GM21737 (cell line): Measurements from ENCODE around the gene SIM2.

Experiments used
- ATAC-seq: cut with Tn5 transposase; IDR thresholded peaks from one replicate; pipeline ENCODE4 v1.9.1; 2021; ENCODE audit warnings: mild to moderate bottlenecking, moderate library complexity; ENCODE audit not compliant: unreplicated experiment

Gene SIM2

GRCh38 chr21:36709868-36710728, 11.2 kb downstream of the SIM2 start:
- no peak for ATAC-seq

- ATAC-seq: no peak
These were observed 11.8 kb downstream of the SIM2 start for GRCh38 chr21:36710729-36711048.

- no peak for ATAC-seq
These were observed 14.8 kb downstream of the SIM2 start for GRCh38 chr21:36713746-36714145.

- ATAC-seq: no peak
These were observed 17.5 kb downstream of the SIM2 start for GRCh38 chr21:36716387-36716786.

GRCh38 chr21:36716836-36717235, 17.9 kb downstream of the SIM2 start:
- no peak for ATAC-seq

- no peak for ATAC-seq
These were observed 19.1 kb downstream of the SIM2 start for GRCh38 chr21:36717976-36718375.

GRCh38 chr21:36718951-36719501, 20.1 kb downstream of the SIM2 start:
- ATAC-seq: no peak

GRCh38 chr21:36719614-36720013, 20.7 kb downstream of the SIM2 start:
- no peak for ATAC-seq

GRCh38 chr21:36721817-36722216, 22.9 kb downstream of the SIM2 start:
- no peak for ATAC-seq

GRCh38 chr21:36722370-36723368, 23.8 kb downstream of the SIM2 start:
- no peak for ATAC-seq

GRCh38 chr21:36723371-36723881, 24.5 kb downstream of the SIM2 start:
- ATAC-seq: no peak

GRCh38 chr21:36724660-36725059, 25.7 kb downstream of the SIM2 start:
- ATAC-seq: no peak

GRCh38 chr21:36725793-36726386, 27.0 kb downstream of the SIM2 start:
- ATAC-seq: no peak

- ATAC-seq: no peak
These were observed 29.0 kb downstream of the SIM2 start for GRCh38 chr21:36727866-36728265.

GRCh38 chr21:36728371-36729111, 29.6 kb downstream of the SIM2 start:
- no peak for ATAC-seq

GRCh38 chr21:36729310-36729970, 30.5 kb downstream of the SIM2 start:
- no peak for ATAC-seq

- no peak for ATAC-seq
These were observed 31.7 kb downstream of the SIM2 start for GRCh38 chr21:36730291-36731281.

GRCh38 chr21:36732217-36732616, 33.3 kb downstream of the SIM2 start:
- no peak for ATAC-seq
